Right atrium auricular region (tissue), 2 donors: ENCODE data around the gene C16orf46. TPM values are rescaled to one million over a fixed set of nuclear protein-coding genes. Genes with fewer than 3 reads are reported as not detected.
"Not testable (repeated sequence)": the region's sequence is repeated elsewhere in the genome, so short reads cannot be mapped to it uniquely, and the experiment has no call there.

Experiments
- DNase-seq: peaks from one replicate; pipeline ENCODE4 v3.0.0-alpha.2; 2019; ENCODE audit warnings: low spot score
- H3K27ac ChIP-seq, 2 donors: fragments of 200-600 bp; sonication (generic); 1 replicate in 1 of 2; 2 replicates in 1 of 2; pipeline ENCODE4 v1.5.1; 2016 to 2019
- H3K27me3 ChIP-seq, 2 donors: fragments of 200-600 bp; sonication (generic); one replicate each; pipeline versions ENCODE4 v1.5.1 to v1.6.0; 2017 to 2019
- H3K36me3 ChIP-seq: fragments of 200-600 bp; sonication (generic); one replicate; pipeline ENCODE4 v1.5.1; 2016
- H3K4me1 ChIP-seq, 2 donors: fragments of 200-600 bp; sonication (generic); one replicate each; pipeline versions ENCODE4 v1.5.1 to v1.6.0; 2017 to 2019
- H3K4me3 ChIP-seq, 2 donors: fragments of 200-600 bp; sonication (generic); 1 replicate in 1 of 2; 2 replicates in 1 of 2; pipeline ENCODE4 v1.5.1; 2017 to 2019; ENCODE audit warnings: mild to moderate bottlenecking in 1 of 2, moderate library complexity in 1 of 2
- H3K9me3 ChIP-seq, 2 donors: fragments of 200-600 bp; sonication (generic); one replicate each; pipeline ENCODE4 v1.5.1; 2019
- CTCF ChIP-seq, 2 donors: fragments of 200-600 bp; sonication (generic); IDR thresholded peaks; one replicate each; pipeline ENCODE4 v1.5.1; 2019; ENCODE audit warnings: antibody characterized with exemption in 2 of 2
- total RNA-seq, 2 donors: library from RNA; depleted of rRNA; stranded (reverse); fragments of >200 nt; gene quantifications; one replicate each; pipeline ENCODE4 v1.1.0, GENCODE V29; 2016

C16orf46 gene
- total RNA-seq, 2 donors from 2014 or later, result 1.5 TPM; not detected in 1

DNA sequence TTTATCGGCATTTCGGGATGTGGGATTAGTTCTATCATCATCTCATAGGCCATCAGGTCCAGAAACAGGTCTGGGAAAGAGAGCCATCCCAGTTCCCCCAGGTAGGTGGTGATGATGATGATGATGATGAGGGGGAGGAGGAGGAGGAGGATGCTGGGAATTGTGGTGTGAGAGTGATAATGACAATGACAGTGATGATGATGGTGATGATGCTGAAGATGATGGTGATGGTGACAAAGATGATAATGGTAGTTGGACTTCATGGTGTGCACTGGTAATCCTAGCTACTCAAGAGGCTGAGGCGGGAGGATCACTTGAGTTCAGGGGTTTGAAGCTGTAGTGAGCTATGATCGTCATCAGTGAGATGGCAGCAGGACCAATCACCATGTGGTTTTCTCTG is 35.4 kb upstream of the C16orf46 start:
- Histone ChIP-seq H3K36me3 (no peaks in the 10 kb centered on the region), H3K4me1 (no peaks in the 10 kb centered on the region), H3K4me3 (no peak overlapping the region), H3K9me3 (no peaks in the 10 kb centered on the region), H3K27me3 (no peaks in the 10 kb centered on the region), H3K27ac (no peak overlapping the region)
- no peak for DNase-seq
- no peak for TF ChIP-seq CTCF (IDR thresholded peaks at IDR 0.05)

DNA sequence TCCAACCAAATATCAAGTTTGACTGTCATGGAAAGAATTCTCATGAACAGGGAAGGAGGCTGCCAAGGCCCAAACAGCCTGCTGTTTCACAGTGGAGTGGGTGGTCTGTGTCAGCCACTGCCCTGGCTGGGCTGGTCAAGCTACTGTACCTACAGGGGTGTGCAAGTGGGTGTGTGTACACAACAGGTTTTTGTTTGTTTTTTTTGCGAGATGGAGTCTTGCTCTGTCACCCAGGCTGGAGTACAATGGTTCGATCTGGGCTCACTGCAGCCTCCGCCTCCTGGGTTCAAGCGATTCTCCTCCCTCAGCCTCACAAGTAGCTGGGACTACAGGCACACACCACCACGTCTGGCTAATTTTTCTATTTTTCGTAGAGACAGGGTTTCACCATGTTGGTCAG is 32.2 kb upstream of the C16orf46 start:
- H3K9me3 ChIP-seq, H3K4me3 ChIP-seq, H3K36me3 ChIP-seq, DNase-seq, H3K27ac ChIP-seq, H3K4me1 ChIP-seq, H3K27me3 ChIP-seq: not testable (repeated sequence)

DNA sequence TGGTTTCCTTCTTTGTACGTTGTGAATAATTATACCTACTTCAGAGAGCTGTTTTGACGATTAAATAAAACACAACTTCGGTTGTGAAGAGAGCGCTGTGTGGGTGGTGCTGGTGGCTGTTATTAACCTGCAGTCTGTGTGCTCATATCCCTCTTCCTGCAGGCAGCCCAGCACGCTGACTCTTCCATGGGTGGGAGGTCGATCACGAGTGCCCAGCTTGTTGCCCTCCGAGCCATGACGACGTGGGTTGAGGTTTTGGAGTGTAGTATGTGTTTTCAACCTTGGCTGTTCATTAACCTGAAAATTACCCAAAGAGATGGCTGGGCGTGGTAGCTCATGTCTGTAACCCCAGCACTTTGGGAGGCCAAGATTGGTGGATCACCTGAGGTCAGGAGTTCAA is 30.5 kb upstream of the C16orf46 start:
- no peaks in the 10 kb centered on the region for H3K4me1 ChIP-seq
- no peak for TF ChIP-seq CTCF (IDR thresholded peaks at IDR 0.05)
- no peak overlapping the region for H3K4me3 ChIP-seq
- no peaks in the 10 kb centered on the region for H3K9me3 ChIP-seq
- no peak overlapping the region for H3K27ac ChIP-seq
- no peaks in the 10 kb centered on the region for H3K27me3 ChIP-seq
- no peaks in the 10 kb centered on the region for H3K36me3 ChIP-seq
- no peak for DNase-seq

DNA sequence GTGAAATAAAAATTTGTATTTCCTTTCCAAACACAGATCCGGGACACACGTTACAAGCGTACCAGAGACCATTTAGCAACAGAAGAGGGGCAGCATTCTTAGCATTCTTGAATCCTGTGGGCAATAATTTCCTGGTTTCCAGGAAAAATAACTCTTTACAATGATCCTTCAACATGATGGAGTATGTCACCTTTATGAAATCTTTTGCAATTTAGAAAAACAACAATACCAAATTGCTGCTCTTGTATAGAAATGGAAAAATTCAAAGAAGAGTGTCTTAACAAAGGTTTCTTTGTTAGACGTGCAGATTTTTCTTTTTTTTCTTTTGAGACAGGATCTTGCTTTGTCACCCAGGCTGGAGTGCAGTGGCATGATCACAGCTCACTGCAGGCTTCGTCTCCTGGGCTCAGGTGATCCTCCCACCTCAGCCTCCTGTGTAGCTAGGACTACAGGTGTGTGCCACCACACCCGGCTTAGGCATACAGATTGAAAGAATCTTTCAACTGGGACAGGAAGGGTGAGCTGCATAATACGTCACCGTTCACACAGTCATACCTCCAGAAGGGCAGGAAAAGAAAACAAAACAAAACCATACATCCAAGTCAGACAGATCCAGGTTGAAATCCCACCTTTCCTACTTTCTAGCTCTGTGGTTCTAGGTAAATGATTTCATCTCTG is 29.9 kb upstream of the C16orf46 start:
- Histone ChIP-seq H3K4me3 (no peak overlapping the region), H3K4me1 (no peaks in the 10 kb centered on the region), H3K27me3 (no peaks in the 10 kb centered on the region), H3K27ac (no peak overlapping the region), H3K36me3 (no peaks in the 10 kb centered on the region), H3K9me3 (no peaks in the 10 kb centered on the region)
- TF ChIP-seq CTCF (IDR thresholded peaks at IDR 0.05), result no peak
- no peak for DNase-seq

GRCh38 chr16:81105946-81106345 is 28.9 kb upstream of the C16orf46 start:
- no peaks in the 10 kb centered on the region for H3K27me3 ChIP-seq
- no peak for DNase-seq
- no peaks in the 10 kb centered on the region for H3K36me3 ChIP-seq
- H3K27ac ChIP-seq, result no peak overlapping the region
- TF ChIP-seq CTCF (IDR thresholded peaks at IDR 0.05), result no peak
- no peak overlapping the region for H3K4me3 ChIP-seq
- H3K4me1 ChIP-seq, result no peaks in the 10 kb centered on the region
- no peaks in the 10 kb centered on the region for H3K9me3 ChIP-seq

DNA sequence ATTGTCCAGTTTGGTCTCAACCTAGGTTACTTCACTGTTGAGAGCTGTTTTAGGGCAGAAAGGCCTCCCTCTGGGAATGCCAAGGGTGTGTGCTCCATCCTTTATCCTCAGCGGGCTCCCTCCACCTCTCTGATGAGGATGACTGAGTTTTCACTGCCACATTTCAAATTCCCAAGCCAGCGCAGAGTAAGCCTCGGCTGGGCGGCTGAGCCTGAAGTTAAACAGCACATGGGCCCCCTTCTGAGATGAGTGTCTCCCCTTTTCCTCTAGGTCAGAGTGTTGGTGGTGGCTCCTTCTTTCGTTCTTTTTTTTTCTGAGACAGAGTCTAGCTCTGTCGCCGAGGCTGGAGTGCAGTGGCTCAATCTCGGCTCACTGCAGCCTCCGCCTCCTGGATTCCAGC is 24.7 kb upstream of the C16orf46 start:
- no peak for DNase-seq
- Histone ChIP-seq H3K4me3 (no peak overlapping the region), H3K36me3 (no peaks in the 10 kb centered on the region), H3K4me1 (no peaks in the 10 kb centered on the region), H3K27me3 (no peaks in the 10 kb centered on the region), H3K9me3 (no peaks in the 10 kb centered on the region), H3K27ac (no peak overlapping the region)
- no peak for TF ChIP-seq CTCF (IDR thresholded peaks at IDR 0.05)
